GM23248 (cell line): Measurements from ENCODE around the gene SH3RF1.

Experiments
- EZH2 ChIP-seq: fragments of 200-600 bp; sonication (generic); IDR thresholded peaks from 2 replicates; pipeline ENCODE4 v1.6.1; 2018; ENCODE audit warnings: antibody characterized with exemption, mild to moderate bottlenecking; ENCODE audit not compliant: insufficient read depth, poor library complexity, severe bottlenecking
- EZH2phosphoT487 ChIP-seq: fragments of 200-600 bp; sonication (generic); IDR thresholded peaks from 2 replicates; pipeline ENCODE4 v1.6.1; 2018; ENCODE audit warnings: antibody characterized with exemption, moderate library complexity, mild to moderate bottlenecking, low read depth; ENCODE audit not compliant: insufficient read depth

DNA sequence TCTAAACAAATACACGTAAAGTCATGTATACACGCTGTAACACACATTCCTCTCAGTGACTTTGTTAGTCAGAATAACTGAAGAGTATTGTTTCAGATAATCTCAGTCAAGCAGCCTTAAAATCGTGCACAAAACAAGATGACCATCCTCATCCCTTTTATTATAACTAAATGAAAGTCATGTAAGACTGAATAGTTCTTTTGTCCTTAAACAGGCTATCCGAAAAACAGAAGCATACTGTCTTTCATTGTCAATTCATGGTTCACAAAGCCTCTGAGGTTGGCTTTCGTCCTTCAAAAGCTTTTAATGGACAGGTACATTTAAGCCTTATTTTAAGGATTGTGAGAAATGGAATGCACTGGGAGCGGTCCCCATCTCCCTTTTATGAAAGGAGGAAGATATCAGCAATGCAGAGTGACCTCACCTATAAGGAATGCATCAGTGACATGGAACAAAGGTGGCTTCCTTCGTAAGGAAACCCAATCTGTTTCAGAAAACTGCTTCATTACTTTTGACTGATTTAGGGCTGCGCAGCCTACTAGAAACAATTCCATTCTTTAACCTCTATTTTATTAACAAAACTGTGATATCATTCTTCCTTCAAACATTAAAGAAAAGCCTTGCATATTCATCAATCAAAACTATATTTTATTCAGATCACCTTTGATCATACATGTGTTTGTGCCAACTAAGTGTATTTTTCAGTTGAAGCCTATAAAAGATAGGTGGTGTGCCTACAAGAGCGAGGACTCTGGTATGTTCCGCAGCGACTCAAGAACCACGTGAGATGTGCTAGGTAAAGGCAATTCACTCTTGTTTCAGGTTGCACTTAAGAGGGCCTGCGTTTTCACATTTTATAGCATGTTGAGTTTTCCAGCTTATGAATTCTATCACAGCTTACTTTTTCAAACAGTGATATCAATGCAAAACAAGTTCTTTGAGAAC, 19.2 kb downstream of the SH3RF1 start:
- TF ChIP-seq EZH2 (no peak), EZH2phosphoT487 (no peak)
